ENCODE measurements around the gene CX3CL1. TPM values are rescaled to one million over a fixed set of nuclear protein-coding genes. Genes with fewer than 3 reads are reported as not detected.

CX3CL1 gene
- total and polyA plus RNA-seq, 2 of the 4 experiments (the other 2 are of a cell fraction), result 0.18 to 0.77 TPM

- Histone ChIP-seq H3K79me1 (ENCODE audit: low read depth in 1 of 2, low read length in 2 of 2) (no peaks in the 10 kb centered on the region), H2BK5ac (ENCODE audit: low read depth, low read length, poor library complexity, severe bottlenecking) (no peak overlapping the region), H4K8ac (ENCODE audit: low read depth in 2 of 2, low read length in 2 of 2) (no peak overlapping the region), H3K4ac (ENCODE audit: low read depth, low read length) (no peak overlapping the region), H3K27ac (ENCODE audit: insufficient read depth, low read length) (no peak overlapping the region), H3K14ac (replicated peaks; ENCODE audit: low read depth, low read length) (no peak overlapping the region), H3K18ac (ENCODE audit: low read depth, low read length) (no peak overlapping the region), H3K4me1 (ENCODE audit: control insufficient read depth, insufficient read depth, low read length) (no peaks in the 10 kb centered on the region), H2BK15ac (ENCODE audit: low read depth, low read length) (no peak overlapping the region), H3K4me3 (ENCODE audit: insufficient read depth, low read depth, low read length) (no peak overlapping the region), H2AFZ (replicated peaks; ENCODE audit: low read length, poor library complexity) (no peak overlapping the region), H3K4me2 (ENCODE audit: low read depth, low read length) (no peak overlapping the region), H4K20me1 (ENCODE audit: insufficient read depth, low read length) (no peaks in the 10 kb centered on the region), H3K9me1 (ENCODE audit: insufficient read depth, low read length) (no peaks in the 10 kb centered on the region), H4K5ac (ENCODE audit: low read depth, low read length) (no peak overlapping the region), H3K9ac (ENCODE audit: low read depth, low read length) (no peak overlapping the region), H3K27me3 (ENCODE audit: control insufficient read depth, insufficient read depth, low read length) (peaks cover 46% of the 10 kb centered on the region), H3K23ac (ENCODE audit: low read depth, low read length) (no peak overlapping the region), H3K56ac (ENCODE audit: extremely low read depth, insufficient read depth, low read length) (no peak overlapping the region), H3K9me3 (ENCODE audit: control insufficient read depth, insufficient read depth, low read length) (peaks cover 3% of the 10 kb centered on the region), H2AK5ac (ENCODE audit: low read depth, low read length) (no peak overlapping the region), H2BK120ac (ENCODE audit: low read depth, low read length) (no peak overlapping the region), H2AK9ac (replicated peaks; ENCODE audit: low read depth, low read length, poor library complexity) (no peak overlapping the region), H3K36me3 (ENCODE audit: control insufficient read depth, insufficient read depth, low read length) (no peaks in the 10 kb centered on the region), H2BK20ac (ENCODE audit: low read depth, low read length) (no peak overlapping the region), H4K91ac (ENCODE audit: insufficient read depth, low read depth, low read length) (no peak overlapping the region)
- no peak for ATAC-seq (ENCODE audit: low read depth)
- no peak for TF ChIP-seq USF2 (IDR thresholded peaks at IDR 0.05; ENCODE audit: low read depth, low read length)
- TF ChIP-seq SMC3 (IDR thresholded peaks at IDR 0.05; ENCODE audit: low read depth, low read length), result no peak
- no peak for TF ChIP-seq MXI1 (IDR thresholded peaks at IDR 0.05; ENCODE audit: borderline replicate concordance, low read depth, low read length)
- TF ChIP-seq CEBPB (IDR thresholded peaks at IDR 0.05; ENCODE audit: low read depth, low read length), result peak; percentile 39; the same call in 1 of the 2 replicates
- no peak for TF ChIP-seq CHD1 (IDR thresholded peaks at IDR 0.05; ENCODE audit: low read depth, low read length)
- no peak for DNase-seq
- WGBS, 2 experiments (ENCODE audit: extremely low coverage in 2 of 2, insufficient read length in 1 of 2), result 36% methylated on average over 3 of the region's 7 CpGs; no CpG with 5 or more reads in 1 of the 2 experiments
- BruUV-seq (replicated peaks), result no TSS peak
- POLR2A ChIA-PET (ENCODE audit: unreplicated experiment), result no interaction called here
- CTCF ChIA-PET, result no interaction called here
- intact Hi-C loops (cut with micrococcal nuclease) (no loop called here), in situ Hi-C loops (cut with MboI; ENCODE audit: low sequenced_read_pairs) (no loop called here), dilution Hi-C loops (cut with HindIII; ENCODE audit: low sequenced_read_pairs, unreplicated experiment) (no loop called here)
These were observed 22.2 kb downstream of the CX3CL1 start for GRCh38 chr16:57394444-57394843.
